ENCODE measurements around the gene TRIM7.

Gene TRIM7

GRCh38 chr5:181197326-181197951, 7.6 kb downstream of the TRIM7 start:
- H3K4me3 ChIP-seq (replicated peaks; ENCODE audit: low read depth, low read length), result no peak overlapping the region
- TF ChIP-seq, protein P1, sequence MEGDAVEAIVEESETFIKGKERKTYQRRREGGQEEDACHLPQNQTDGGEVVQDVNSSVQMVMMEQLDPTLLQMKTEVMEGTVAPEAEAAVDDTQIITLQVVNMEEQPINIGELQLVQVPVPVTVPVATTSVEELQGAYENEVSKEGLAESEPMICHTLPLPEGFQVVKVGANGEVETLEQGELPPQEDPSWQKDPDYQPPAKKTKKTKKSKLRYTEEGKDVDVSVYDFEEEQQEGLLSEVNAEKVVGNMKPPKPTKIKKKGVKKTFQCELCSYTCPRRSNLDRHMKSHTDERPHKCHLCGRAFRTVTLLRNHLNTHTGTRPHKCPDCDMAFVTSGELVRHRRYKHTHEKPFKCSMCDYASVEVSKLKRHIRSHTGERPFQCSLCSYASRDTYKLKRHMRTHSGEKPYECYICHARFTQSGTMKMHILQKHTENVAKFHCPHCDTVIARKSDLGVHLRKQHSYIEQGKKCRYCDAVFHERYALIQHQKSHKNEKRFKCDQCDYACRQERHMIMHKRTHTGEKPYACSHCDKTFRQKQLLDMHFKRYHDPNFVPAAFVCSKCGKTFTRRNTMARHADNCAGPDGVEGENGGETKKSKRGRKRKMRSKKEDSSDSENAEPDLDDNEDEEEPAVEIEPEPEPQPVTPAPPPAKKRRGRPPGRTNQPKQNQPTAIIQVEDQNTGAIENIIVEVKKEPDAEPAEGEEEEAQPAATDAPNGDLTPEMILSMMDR (IDR thresholded peaks at IDR 0.05; ENCODE audit: low read length, missing control alignments), result no peak
- DNase-seq (ENCODE audit: low read depth), result no peak

- DNase-seq (ENCODE audit: low read depth), result no peak
- TF ChIP-seq, protein P1 (IDR thresholded peaks at IDR 0.05; ENCODE audit: low read length, missing control alignments), result no peak
- no peak overlapping the region for H3K4me3 ChIP-seq (replicated peaks; ENCODE audit: low read depth, low read length)
Measured at GRCh38 chr5:181195249-181195761, 9.7 kb downstream of the TRIM7 start.

GRCh38 chr5:181194489-181195248, 10.3 kb downstream of the TRIM7 start:
- no peak overlapping the region for H3K4me3 ChIP-seq (replicated peaks; ENCODE audit: low read depth, low read length)
- DNase-seq (ENCODE audit: low read depth), result no peak
- TF ChIP-seq, protein P1 (IDR thresholded peaks at IDR 0.05; ENCODE audit: low read length, missing control alignments), result no peak

- no peak for DNase-seq (ENCODE audit: low read depth)
- TF ChIP-seq, protein P1 (IDR thresholded peaks at IDR 0.05; ENCODE audit: low read length, missing control alignments), result no peak
- H3K4me3 ChIP-seq (replicated peaks; ENCODE audit: low read depth, low read length), result no peak overlapping the region
Measured at GRCh38 chr5:181193656-181194055, 11.3 kb downstream of the TRIM7 start.

GRCh38 chr5:181192337-181193046, 12.5 kb downstream of the TRIM7 start:
- TF ChIP-seq, protein P1 (IDR thresholded peaks at IDR 0.05; ENCODE audit: low read length, missing control alignments), result no peak
- H3K4me3 ChIP-seq (replicated peaks; ENCODE audit: low read depth, low read length), result peak overlapping the region; percentile 82
- no peak for DNase-seq (ENCODE audit: low read depth)

DNA sequence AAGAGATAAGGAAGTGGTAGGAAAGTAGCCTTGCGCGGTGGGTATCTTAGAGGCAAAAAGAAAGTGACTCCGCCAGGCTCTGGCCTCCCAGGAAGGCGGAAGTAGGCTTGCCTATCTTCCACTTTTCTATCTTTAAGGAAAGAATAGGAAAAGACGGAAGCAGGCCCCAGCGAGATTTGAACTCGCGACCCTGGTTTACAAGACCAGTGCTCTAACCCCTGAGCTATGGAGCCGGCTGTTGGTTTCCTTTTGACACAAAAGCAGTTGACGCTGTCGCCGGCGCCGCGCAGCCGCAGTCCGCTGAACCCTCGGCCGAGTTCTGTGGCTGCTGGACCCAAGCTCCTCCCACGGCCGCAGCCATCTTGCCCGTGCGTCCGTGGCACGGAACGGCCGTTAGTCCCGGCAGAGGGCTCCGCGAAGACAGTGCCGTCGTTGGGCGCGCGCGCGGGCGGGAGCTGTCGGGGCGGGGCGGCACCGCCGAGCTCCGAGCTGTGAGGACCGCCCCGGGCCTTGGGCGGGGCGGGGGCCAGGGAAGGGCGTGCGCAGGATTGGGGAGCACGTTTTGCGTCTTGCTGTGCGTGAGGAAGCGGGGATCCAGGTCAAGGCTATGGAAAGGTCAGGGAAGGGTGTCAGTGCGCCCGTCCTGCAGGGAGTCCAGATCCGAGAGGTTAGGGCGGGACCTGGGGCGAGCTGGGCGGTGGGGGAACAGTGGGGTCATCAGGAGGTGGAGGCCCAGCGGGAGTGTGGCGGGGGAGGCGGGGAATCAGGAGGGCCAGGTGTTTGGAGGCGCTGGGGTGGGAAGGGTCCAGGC, 13.3 kb downstream of the TRIM7 start:
- peak; percentile 96 for DNase-seq (ENCODE audit: low read depth)

More for the DNA sequence above, 13.3 kb downstream of the TRIM7 start:
- peak overlapping the region; percentile 82 for H3K4me3 ChIP-seq (replicated peaks; ENCODE audit: low read depth, low read length)
- TF ChIP-seq, protein P1 (IDR thresholded peaks at IDR 0.05; ENCODE audit: low read length, missing control alignments), result no peak
